SK-N-MC (cell line): ENCODE data around the gene ABHD12.

Experiments
- EZH2 ChIP-seq: fragments of 200-600 bp; sonication (generic); IDR thresholded peaks from one replicate; pipeline ENCODE4 v1.6.1; 2017; ENCODE audit warnings: antibody characterized with exemption
- FOXP2 ChIP-seq: optimal IDR thresholded peaks from 2 replicates; pipeline ENCODE3; 2011; ENCODE audit warnings: mild to moderate bottlenecking, moderate library complexity; ENCODE audit not compliant: insufficient read depth; ENCODE audit errors: extremely low read length, control extremely low read depth
- POLR2AphosphoS5 ChIP-seq: IDR thresholded peaks from 2 replicates; pipeline ENCODE4 v1.6.1; 2012; ENCODE audit warnings: mild to moderate bottlenecking, low read depth, low read length, borderline replicate concordance

DNA sequence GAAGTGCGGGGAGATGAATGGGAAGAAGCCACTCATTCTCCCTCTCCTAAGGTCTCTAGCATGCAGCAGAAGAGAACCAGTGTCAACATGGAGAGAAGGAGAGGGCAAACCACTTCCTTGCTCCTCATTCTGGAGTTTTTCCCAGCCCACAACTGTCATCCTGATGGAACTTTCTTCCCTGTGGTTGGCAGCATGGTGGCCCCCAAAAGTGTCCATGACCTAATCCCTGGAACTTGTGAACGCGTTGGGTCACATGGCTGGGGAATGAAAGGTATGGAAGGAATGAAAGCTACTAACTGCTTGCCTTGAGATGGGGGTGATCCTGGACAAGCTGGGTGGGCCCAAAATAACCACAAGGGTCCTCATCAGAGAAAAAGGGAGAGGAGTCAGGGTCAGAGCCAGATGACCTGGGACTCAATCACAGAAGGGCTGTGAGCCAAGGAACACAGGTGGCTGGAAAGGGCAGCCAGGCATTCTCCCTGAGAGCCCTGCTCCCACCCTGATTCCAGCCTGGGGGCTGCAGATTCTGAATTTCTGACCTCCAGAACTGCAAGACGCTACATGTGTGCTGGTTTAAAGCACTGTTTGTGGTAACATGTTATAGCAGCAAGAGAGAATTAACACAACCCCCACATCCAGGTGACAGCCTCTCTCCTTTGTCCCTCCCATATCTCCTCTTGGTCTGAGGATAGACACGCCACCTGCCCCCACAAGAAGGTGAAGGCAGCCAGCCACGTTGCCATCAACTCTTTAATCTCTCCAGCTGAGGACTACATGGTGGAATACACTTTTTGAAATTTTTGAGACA lies 79.5 kb downstream of the ABHD12 start:
- TF ChIP-seq POLR2AphosphoS5 (no peak), EZH2 (no peak), FOXP2 (no peak)
